K562 (cell line): ENCODE results near the gene FAM217B.

ENCODE experiments used
- ARID2 ChIP-seq: fragments of 450-650 bp; IDR thresholded peaks from 2 replicates; pipeline ENCODE4 v1.6.1; 2017; ENCODE audit warnings: antibody characterized with exemption, mild to moderate bottlenecking
- TF ChIP-seq, protein P1 (sequence below): fragments of 450-650 bp; IDR thresholded peaks from 2 replicates; pipeline ENCODE4 v1.6.1; 2016; ENCODE audit warnings: borderline replicate concordance
- TF ChIP-seq, protein P2 (sequence below), 3 experiments: IDR thresholded peaks in 2 of 3; conservative IDR thresholded peaks in 1 of 3; 2 replicates each; pipeline ENCODE4 v1.5.1; 2011 to 2012; ENCODE audit warnings: low read length in 3 of 3, mild to moderate bottlenecking in 3 of 3, control low read depth in 2 of 3, improper control_type of control experiment in 1 of 3, inconsistent platforms in 1 of 3, low read depth in 1 of 3, mixed read lengths in 1 of 3, moderate library complexity in 1 of 3; ENCODE audit not compliant: insufficient read depth in 2 of 3

DNA sequence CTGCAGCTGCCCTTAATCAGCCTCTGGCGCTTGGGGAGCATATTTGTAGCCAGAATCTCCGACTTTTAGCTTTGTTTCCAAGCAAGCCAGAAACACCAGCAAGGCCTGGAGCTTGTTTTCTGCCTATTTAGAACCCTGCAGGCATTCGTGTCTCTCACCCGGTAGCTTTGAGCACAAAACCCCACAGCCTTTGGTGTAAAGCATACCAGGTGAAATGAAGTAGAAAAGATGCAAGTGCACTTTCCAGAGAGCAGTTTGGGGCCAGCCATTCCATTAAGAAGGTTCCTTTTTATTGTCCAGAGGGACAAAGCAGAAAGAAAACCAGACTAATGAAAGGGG, 736 bp downstream of the FAM217B start:
- TF ChIP-seq, protein P1, sequence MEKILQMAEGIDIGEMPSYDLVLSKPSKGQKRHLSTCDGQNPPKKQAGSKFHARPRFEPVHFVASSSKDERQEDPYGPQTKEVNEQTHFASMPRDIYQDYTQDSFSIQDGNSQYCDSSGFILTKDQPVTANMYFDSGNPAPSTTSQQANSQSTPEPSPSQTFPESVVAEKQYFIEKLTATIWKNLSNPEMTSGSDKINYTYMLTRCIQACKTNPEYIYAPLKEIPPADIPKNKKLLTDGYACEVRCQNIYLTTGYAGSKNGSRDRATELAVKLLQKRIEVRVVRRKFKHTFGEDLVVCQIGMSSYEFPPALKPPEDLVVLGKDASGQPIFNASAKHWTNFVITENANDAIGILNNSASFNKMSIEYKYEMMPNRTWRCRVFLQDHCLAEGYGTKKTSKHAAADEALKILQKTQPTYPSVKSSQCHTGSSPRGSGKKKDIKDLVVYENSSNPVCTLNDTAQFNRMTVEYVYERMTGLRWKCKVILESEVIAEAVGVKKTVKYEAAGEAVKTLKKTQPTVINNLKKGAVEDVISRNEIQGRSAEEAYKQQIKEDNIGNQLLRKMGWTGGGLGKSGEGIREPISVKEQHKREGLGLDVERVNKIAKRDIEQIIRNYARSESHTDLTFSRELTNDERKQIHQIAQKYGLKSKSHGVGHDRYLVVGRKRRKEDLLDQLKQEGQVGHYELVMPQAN = no peak
- no peak for TF ChIP-seq ARID2
- TF ChIP-seq, protein P2, sequence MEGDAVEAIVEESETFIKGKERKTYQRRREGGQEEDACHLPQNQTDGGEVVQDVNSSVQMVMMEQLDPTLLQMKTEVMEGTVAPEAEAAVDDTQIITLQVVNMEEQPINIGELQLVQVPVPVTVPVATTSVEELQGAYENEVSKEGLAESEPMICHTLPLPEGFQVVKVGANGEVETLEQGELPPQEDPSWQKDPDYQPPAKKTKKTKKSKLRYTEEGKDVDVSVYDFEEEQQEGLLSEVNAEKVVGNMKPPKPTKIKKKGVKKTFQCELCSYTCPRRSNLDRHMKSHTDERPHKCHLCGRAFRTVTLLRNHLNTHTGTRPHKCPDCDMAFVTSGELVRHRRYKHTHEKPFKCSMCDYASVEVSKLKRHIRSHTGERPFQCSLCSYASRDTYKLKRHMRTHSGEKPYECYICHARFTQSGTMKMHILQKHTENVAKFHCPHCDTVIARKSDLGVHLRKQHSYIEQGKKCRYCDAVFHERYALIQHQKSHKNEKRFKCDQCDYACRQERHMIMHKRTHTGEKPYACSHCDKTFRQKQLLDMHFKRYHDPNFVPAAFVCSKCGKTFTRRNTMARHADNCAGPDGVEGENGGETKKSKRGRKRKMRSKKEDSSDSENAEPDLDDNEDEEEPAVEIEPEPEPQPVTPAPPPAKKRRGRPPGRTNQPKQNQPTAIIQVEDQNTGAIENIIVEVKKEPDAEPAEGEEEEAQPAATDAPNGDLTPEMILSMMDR (IDR thresholded peaks at IDR 0.05 in 2 of 3, conservative IDR thresholded peaks at IDR 0.05 in 1 of 3; ENCODE audit: insufficient read depth in 2 of 3, low read depth in 1 of 3, low read length in 3 of 3) = no peak
